Left ventricle myocardium inferior (tissue), 1 donor: ENCODE results near the gene SNX13. TPM values are rescaled to one million over a fixed set of nuclear protein-coding genes. Genes with fewer than 3 reads are reported as not detected.

ENCODE experiments used
- DNase-seq: peaks from one replicate; pipeline ENCODE4 v3.0.0-alpha.2; 2020
- H3K27ac ChIP-seq: fragments of 200-600 bp; replicated peaks from 2 replicates; pipeline ENCODE4 v1.8.0; 2021
- H3K27me3 ChIP-seq: fragments of 200-600 bp; 2 replicates; pipeline ENCODE4 v1.8.0; 2021; ENCODE audit warnings: low read depth
- H3K36me3 ChIP-seq: fragments of 200-600 bp; 2 replicates; pipeline ENCODE4 v1.8.0; 2021
- H3K4me1 ChIP-seq: fragments of 200-600 bp; 2 replicates; pipeline ENCODE4 v1.8.0; 2021
- H3K4me3 ChIP-seq: fragments of 200-600 bp; 2 replicates; pipeline ENCODE4 v1.8.0; 2021; ENCODE audit warnings: mild to moderate bottlenecking, moderate library complexity
- H3K9me3 ChIP-seq: fragments of 200-600 bp; replicated peaks from 2 replicates; pipeline ENCODE4 v1.8.0; 2021
- CTCF ChIP-seq: fragments of 200-600 bp; IDR thresholded peaks from 2 replicates; pipeline ENCODE4 v1.8.0; 2021; ENCODE audit warnings: antibody characterized with exemption, mild to moderate bottlenecking, borderline replicate concordance
- intact Hi-C: fragments of 100-400 bp; cut with micrococcal nuclease; formaldehyde crosslinking; loops from one replicate; pipeline ENCODE4 v1.11.0; 2022
- total RNA-seq: library from RNA; stranded (reverse); fragmentation: NEBNext Ultra II Directional; extraction: Animal tissue kit (Norgen Biotek cat#: 25700); gene quantifications from one replicate; pipeline ENCODE4 v1.2.1, GENCODE V29; 2021
- donor health status: DM: no; HTN: yes; CAD: no; lungs with severe emphysema.

Gene SNX13
- total RNA-seq, 1 donor from 2014 or later: 42.2 TPM

- intact Hi-C loops: no loop called here
- Histone ChIP-seq H3K4me1 (peaks cover 4% of the 10 kb centered on the region), H3K4me3 (peak overlapping the region; percentile 43), H3K9me3 (no peaks in the 10 kb centered on the region), H3K36me3 (no peaks in the 10 kb centered on the region), H3K27me3 (no peaks in the 10 kb centered on the region), H3K27ac (peak overlapping the region; percentile 6)
- no peak for TF ChIP-seq CTCF
- DNase-seq: no peak
These were observed 6.3 kb upstream of the SNX13 start for GRCh38 chr7:17946591-17946990.

- Histone ChIP-seq H3K9me3 (no peaks in the 10 kb centered on the region), H3K27ac (no peak overlapping the region), H3K4me3 (no peak overlapping the region), H3K4me1 (peaks cover 17% of the 10 kb centered on the region), H3K36me3 (no peaks in the 10 kb centered on the region), H3K27me3 (no peaks in the 10 kb centered on the region)
- TF ChIP-seq CTCF: no peak
- intact Hi-C loops: no loop called here
- no peak for DNase-seq
These were observed 4.4 kb upstream of the SNX13 start for GRCh38 chr7:17944720-17945119.

GRCh38 chr7:17943006-17943405, 2.7 kb upstream of the SNX13 start:
- H3K4me3 ChIP-seq: no peak overlapping the region
- no peaks in the 10 kb centered on the region for H3K9me3 ChIP-seq
- no peak for DNase-seq
- no peaks in the 10 kb centered on the region for H3K36me3 ChIP-seq
- peaks cover 34% of the 10 kb centered on the region for H3K4me1 ChIP-seq
- TF ChIP-seq CTCF: no peak
- intact Hi-C loops: no loop called here
- H3K27me3 ChIP-seq: no peaks in the 10 kb centered on the region
- no peak overlapping the region for H3K27ac ChIP-seq

- intact Hi-C loops: no loop called here
- Histone ChIP-seq H3K27ac (no peak overlapping the region), H3K27me3 (no peaks in the 10 kb centered on the region), H3K4me1 (peaks cover 42% of the 10 kb centered on the region), H3K36me3 (no peaks in the 10 kb centered on the region), H3K4me3 (no peak overlapping the region), H3K9me3 (no peaks in the 10 kb centered on the region)
- DNase-seq: no peak
- no peak for TF ChIP-seq CTCF
These were observed 1.9 kb upstream of the SNX13 start for GRCh38 chr7:17942231-17942630.

GRCh38 chr7:17940951-17941431, 697 bp upstream of the SNX13 start:
- Histone ChIP-seq H3K4me3 (peak overlapping the region; percentile 96), H3K36me3 (no peaks in the 10 kb centered on the region), H3K9me3 (no peaks in the 10 kb centered on the region), H3K4me1 (peaks cover 54% of the 10 kb centered on the region), H3K27ac (peak overlapping the region; percentile 96), H3K27me3 (no peaks in the 10 kb centered on the region)
- DNase-seq: no peak
- intact Hi-C loops: no loop called here
- no peak for TF ChIP-seq CTCF
